Activated CD4-positive, alpha-beta memory T cell treated with anti-CD3 and anti-CD28 coated beads for 36 hours (primary cell): Measurements from ENCODE around the gene NELL1. TPM values are rescaled to one million over a fixed set of nuclear protein-coding genes. Genes with fewer than 3 reads are reported as not detected.

Source experiments
- CTCF ChIA-PET: fragments of 350-600 bp; sonication (Branson Sonifier 250); formaldehyde crosslinking; loops from one replicate; lab custom pipeline; 2021; ENCODE audit warnings: antibody characterized with exemption, inconsistent platforms; lab: Charles Lee
- POLR2A ChIA-PET: fragments of 350-600 bp; sonication (Branson Sonifier 250); formaldehyde crosslinking; loops from one replicate; lab custom pipeline; 2021; ENCODE audit warnings: antibody characterized with exemption; lab: Charles Lee
- DNase-seq: peaks from one replicate; pipeline ENCODE4 v3.0.0-alpha.2; 2020
- H3K27ac Mint-ChIP-seq: one replicate; pipeline ENCODE4 v1.8.0; 2021; ENCODE audit warnings: mixed read lengths
- H3K27me3 Mint-ChIP-seq: one replicate; pipeline ENCODE4 v1.8.0; 2021; ENCODE audit warnings: mixed read lengths
- H3K36me3 Mint-ChIP-seq: one replicate; pipeline ENCODE4 v1.8.0; 2021; ENCODE audit warnings: mixed read lengths
- H3K4me1 Mint-ChIP-seq: one replicate; pipeline ENCODE4 v1.8.0; 2021; ENCODE audit warnings: low read depth, mixed read lengths
- H3K4me3 Mint-ChIP-seq: one replicate; pipeline ENCODE4 v1.8.0; 2021; ENCODE audit warnings: mild to moderate bottlenecking, mixed read lengths
- H3K9me3 Mint-ChIP-seq: one replicate; pipeline ENCODE4 v1.8.0; 2021; ENCODE audit warnings: mixed read lengths
- intact Hi-C: fragments of 100-400 bp; cut with micrococcal nuclease; formaldehyde crosslinking; loops from one replicate; pipeline ENCODE4 v1.15.1; 2023
- total RNA-seq, 2 experiments: library from RNA; stranded (reverse); gene quantifications; one replicate each; pipeline ENCODE4 v1.2.3, GENCODE V29; 2021

Gene NELL1
- total RNA-seq, 2 experiments from 2014 or later = not detected

DNA sequence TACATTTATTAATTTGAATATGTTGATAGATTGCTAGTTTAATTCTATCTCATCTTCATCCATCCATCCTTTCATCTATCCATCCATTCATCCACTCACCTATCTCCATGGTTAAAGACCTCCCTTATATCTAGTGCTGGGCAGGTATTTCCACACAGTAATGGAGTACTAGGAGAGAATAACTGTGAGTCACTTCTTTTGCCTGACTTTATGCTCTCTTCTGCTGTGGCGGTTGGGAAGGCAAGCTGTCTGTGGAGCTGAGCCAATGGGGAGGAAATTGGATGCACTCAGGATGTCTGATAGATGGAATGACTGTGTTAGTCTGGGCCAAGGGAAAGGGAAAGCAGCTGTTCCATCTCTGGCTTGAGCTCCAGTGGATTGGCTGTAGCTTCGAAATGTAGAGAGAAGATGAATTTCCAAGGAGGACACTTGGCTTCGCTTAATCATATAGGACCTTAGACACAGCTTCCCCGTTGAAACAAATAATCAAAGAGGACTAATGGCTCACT is 60.3 kb downstream of the NELL1 start:
- intact Hi-C loops = no loop called here
- Mint-ChIP-seq H3K4me3 (no peak overlapping the region), H3K36me3 (no peaks in the 10 kb centered on the region), H3K4me1 (no peaks in the 10 kb centered on the region), H3K27me3 (no peaks in the 10 kb centered on the region), H3K9me3 (peaks cover 9% of the 10 kb centered on the region), H3K27ac (no peak overlapping the region)
- ChIA-PET CTCF (no interaction called here), POLR2A (no interaction called here)
- DNase-seq = no peak

DNA sequence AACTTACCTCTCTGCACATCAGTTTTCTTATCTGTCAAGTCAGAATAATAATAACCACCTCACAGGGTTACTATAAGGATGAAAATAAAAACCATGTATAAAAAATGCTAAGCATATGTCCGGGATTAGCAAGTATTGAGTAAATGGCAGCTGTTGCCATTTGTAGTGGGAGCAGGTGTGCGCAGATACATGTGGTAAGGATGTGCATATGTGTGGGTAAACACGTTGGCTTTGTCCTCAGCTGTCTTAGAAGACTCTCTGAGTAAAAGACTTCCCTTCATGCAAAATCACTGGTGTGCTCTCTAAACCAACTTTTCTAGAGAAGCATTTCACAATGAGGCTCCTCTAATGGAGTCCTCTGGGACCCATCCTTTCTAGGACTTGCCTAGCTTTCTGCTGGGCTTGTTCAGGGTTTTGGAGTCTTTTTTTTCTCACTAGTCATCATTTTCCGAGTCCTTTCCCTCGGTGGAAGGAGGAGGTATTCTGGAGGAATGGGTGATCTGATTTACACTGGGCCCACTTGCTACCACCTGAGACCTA is 62.4 kb downstream of the NELL1 start:
- Mint-ChIP-seq H3K36me3 (no peaks in the 10 kb centered on the region), H3K4me1 (no peaks in the 10 kb centered on the region), H3K4me3 (no peak overlapping the region), H3K27me3 (no peaks in the 10 kb centered on the region), H3K9me3 (peaks cover 3% of the 10 kb centered on the region), H3K27ac (no peak overlapping the region)
- intact Hi-C loops = no loop called here
- CTCF ChIA-PET = interaction anchor here (1.0 kb wide), 1 partner anchor 27 kb away, joined by 3 read pairs; no protein-coding TSS in a partner anchor
- no peak for DNase-seq
- POLR2A ChIA-PET = no interaction called here

DNA sequence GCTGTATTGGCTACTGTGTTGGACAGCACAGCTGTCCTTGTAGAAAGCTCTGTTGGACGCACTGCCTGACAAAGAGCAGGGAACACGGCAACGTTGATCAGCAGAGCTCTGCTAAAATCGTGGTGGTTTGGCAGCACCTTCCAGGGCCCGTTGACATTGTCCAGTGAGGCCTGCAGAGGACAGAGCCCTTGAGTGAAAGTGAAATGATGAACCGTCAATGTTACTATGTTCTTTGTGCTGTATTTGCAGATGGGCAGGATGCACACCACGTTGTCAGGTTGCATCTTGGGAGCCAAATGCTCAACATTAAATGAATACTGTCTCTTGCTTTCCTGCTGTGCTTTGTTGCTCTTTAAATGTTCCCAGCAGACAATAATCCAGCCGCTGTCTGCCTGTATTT is 69.7 kb downstream of the NELL1 start:
- CTCF ChIA-PET = no interaction called here
- no peak for DNase-seq
- Mint-ChIP-seq H3K4me3 (no peak overlapping the region), H3K27me3 (no peaks in the 10 kb centered on the region), H3K27ac (no peak overlapping the region), H3K36me3 (no peaks in the 10 kb centered on the region), H3K9me3 (no peaks in the 10 kb centered on the region), H3K4me1 (no peaks in the 10 kb centered on the region)
- POLR2A ChIA-PET = no interaction called here
- intact Hi-C loops = no loop called here

DNA sequence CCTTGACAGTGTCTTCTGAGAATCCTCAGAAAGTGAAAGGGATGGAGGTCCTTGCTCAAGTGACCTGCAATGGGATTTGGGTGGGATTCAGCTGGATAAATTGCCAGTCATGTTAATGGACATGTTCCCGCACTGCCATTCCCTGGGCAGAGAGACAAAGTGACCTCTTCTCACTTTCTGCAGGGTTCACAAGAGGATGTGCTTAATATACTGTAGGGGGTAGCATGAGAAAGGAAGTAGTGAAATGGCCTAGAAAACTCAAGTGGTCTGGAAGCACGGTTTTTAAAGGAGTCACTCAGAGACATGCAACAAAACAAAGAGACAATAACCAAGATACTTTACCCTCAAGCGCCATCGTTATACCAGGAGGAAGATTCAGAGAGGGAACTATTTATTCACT is 70.2 kb downstream of the NELL1 start:
- intact Hi-C loops = no loop called here

DNA sequence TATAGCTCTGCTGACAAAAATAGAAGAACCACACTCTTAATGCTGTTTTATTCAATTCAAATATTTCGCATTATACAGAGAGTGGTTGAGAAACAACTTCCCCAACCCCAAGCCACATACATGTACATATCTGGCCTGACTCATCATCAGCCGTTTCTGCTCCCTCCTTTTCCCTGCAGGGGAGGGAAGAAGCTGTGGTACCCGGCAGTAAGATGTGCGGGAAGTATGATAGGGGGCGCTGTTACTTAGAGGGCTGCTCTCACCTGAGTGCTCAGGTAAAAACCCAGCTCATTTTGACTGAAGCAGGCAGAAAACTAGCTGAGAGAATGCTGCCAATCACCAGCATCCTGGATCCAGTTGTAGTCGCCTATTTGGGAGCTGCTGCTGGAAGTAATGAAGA is 85.5 kb downstream of the NELL1 start:
- POLR2A ChIA-PET = no interaction called here
- Mint-ChIP-seq H3K4me1 (no peaks in the 10 kb centered on the region), H3K4me3 (no peak overlapping the region), H3K36me3 (no peaks in the 10 kb centered on the region), H3K27ac (no peak overlapping the region), H3K27me3 (no peaks in the 10 kb centered on the region), H3K9me3 (no peaks in the 10 kb centered on the region)
- intact Hi-C loops = no loop called here
- DNase-seq = no peak
- CTCF ChIA-PET = no interaction called here

More for the DNA sequence above, 70.2 kb downstream of the NELL1 start:
- ChIA-PET POLR2A (no interaction called here), CTCF (no interaction called here)
- Mint-ChIP-seq H3K4me1 (no peaks in the 10 kb centered on the region), H3K27ac (no peak overlapping the region), H3K27me3 (no peaks in the 10 kb centered on the region), H3K9me3 (no peaks in the 10 kb centered on the region), H3K36me3 (no peaks in the 10 kb centered on the region), H3K4me3 (no peak overlapping the region)
- DNase-seq = no peak

DNA sequence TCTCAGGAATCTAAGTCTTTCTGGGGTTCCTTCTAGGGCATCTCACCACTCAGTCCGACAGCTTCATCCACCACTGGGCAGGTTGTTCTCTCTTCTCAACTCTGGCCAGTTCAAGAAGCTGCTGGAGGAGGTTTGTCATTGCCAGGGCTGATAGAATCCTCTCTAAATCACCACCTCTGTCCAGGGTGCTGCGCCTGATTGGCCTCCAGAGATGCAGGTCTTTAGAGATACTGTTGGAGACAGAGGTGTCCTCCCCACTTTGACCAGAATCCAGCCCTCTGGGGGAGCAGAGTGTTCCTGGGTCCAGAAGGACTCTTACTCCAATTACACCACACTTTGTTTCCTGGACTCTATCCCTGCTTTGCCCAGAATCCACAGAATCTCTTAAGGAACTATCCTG is 90.2 kb downstream of the NELL1 start:
- Mint-ChIP-seq H3K9me3 (no peaks in the 10 kb centered on the region), H3K4me3 (no peak overlapping the region), H3K27me3 (peaks cover 1% of the 10 kb centered on the region), H3K27ac (no peak overlapping the region), H3K36me3 (no peaks in the 10 kb centered on the region), H3K4me1 (no peaks in the 10 kb centered on the region)
- CTCF ChIA-PET = interaction anchor here (0.7 kb wide), 1 partner anchor 27 kb away, joined by 3 read pairs; no protein-coding TSS in a partner anchor
- intact Hi-C loops = no loop called here
- no peak for DNase-seq
- POLR2A ChIA-PET = no interaction called here

DNA sequence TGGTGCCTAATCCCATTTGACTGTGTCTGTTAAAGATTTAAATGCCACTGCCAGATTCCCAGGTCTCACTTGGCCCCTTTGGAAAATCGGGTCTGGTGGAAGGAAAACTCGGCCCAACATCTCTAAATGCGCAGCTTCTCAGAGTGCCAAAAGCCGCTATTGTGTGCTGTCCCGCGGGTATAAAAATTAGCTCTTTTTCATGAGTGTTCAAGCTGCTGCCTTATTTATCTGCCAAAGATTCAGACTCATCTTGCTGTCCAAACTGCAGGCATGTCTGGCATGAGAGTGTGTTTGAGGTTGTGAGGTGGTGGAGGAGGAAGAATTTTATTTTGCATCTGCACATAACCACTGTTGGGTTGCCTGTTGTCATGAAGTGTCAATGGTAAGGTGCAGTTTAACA is 91.4 kb downstream of the NELL1 start:
- intact Hi-C loops = no loop called here
- Mint-ChIP-seq H3K4me1 (no peaks in the 10 kb centered on the region), H3K27me3 (peaks cover 1% of the 10 kb centered on the region), H3K4me3 (no peak overlapping the region), H3K36me3 (no peaks in the 10 kb centered on the region), H3K27ac (no peak overlapping the region), H3K9me3 (no peaks in the 10 kb centered on the region)
- CTCF ChIA-PET = no interaction called here
- POLR2A ChIA-PET = no interaction called here
- no peak for DNase-seq

DNA sequence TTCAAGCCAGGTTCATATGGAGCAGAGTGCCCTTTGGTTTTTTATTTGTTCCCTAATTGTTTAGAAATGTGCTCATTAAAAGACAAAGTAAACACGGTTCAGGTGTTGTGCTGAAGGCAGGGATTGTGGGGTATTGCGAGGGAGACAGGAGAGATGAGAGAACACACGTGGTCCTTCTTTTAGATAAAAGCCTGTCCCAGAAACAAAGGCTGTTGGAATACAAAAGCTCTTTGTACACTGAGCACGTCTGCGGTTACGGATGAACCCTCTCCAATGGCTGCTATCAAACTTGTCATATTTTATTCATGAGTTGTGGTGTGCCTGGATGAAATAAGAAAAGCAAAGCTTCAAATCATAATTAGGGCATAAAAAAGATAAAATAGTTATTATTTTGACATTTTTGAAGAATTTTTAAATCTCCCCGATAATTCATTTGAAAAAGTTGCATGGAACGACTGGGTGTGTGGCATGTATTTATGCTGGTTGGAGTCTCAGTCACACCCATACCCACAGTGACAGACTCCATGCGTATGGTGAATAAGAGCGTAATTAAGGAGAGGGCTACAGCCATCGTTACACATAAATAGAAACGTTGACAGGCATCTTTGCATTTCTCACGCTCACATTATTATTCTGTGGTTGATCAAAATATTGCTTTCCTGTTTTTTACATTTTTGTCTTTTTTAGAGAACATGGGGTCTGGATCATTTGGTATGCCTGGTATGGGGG is 92.9 kb downstream of the NELL1 start:
- DNase-seq = no peak
- no peak overlapping the region for H3K27ac Mint-ChIP-seq
- ChIA-PET POLR2A (no interaction called here), CTCF (no interaction called here)
- intact Hi-C loops = no loop called here
- H3K4me1 Mint-ChIP-seq = no peaks in the 10 kb centered on the region
- peaks cover 1% of the 10 kb centered on the region for H3K27me3 Mint-ChIP-seq
- H3K9me3 Mint-ChIP-seq = no peaks in the 10 kb centered on the region
- no peak overlapping the region for H3K4me3 Mint-ChIP-seq
- H3K36me3 Mint-ChIP-seq = no peaks in the 10 kb centered on the region

DNA sequence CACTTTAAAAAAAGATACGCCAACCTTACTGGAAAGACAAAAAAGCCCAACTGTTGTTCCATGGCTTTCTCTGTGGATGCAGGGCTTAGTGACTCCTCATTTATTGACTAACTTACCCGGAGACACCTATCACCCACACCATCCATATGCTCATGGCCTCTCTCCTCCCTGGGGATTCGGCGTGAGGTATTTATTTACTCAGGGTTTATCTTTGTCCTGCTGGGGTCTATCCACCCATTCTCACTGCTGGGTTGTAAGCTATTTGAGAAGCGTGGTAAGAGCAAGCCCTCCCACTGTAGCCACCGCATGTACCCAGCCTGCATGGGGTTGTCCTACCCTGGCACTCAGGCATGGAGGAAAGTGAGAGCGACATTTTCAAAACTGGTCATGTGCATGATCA is 93.6 kb downstream of the NELL1 start:
- ChIA-PET CTCF (no interaction called here), POLR2A (no interaction called here)
- intact Hi-C loops = no loop called here
- DNase-seq = no peak
- H3K9me3 Mint-ChIP-seq = no peaks in the 10 kb centered on the region
- no peaks in the 10 kb centered on the region for H3K36me3 Mint-ChIP-seq
- H3K27me3 Mint-ChIP-seq = peaks cover 1% of the 10 kb centered on the region
- no peak overlapping the region for H3K27ac Mint-ChIP-seq
- H3K4me1 Mint-ChIP-seq = no peaks in the 10 kb centered on the region
- no peak overlapping the region for H3K4me3 Mint-ChIP-seq

DNA sequence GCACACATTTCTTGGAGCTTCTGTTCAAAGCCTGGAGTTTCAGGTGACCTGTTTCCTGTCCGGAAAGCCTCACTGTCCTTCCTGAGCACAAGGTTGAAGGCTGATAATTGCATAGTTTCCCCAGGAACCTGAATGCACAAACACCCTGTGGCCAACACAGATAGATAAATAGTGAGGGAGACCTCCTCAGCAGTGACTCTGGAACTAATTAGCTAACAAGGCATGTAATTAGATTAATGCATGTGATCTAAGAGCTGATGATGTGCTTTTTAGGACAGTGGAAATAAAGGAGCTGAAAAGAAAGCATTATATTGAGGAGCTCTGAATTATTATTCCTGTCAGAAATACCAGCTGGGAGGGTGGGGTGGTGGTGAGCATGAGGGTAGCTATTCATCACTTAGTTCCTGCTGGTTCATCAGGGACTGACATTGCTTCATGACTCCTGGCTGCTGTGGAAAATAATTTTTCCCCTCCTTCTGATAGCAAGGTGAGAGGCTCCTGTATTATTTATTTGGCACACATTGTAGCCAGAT is 101.1 kb downstream of the NELL1 start:
- POLR2A ChIA-PET = no interaction called here

DNA sequence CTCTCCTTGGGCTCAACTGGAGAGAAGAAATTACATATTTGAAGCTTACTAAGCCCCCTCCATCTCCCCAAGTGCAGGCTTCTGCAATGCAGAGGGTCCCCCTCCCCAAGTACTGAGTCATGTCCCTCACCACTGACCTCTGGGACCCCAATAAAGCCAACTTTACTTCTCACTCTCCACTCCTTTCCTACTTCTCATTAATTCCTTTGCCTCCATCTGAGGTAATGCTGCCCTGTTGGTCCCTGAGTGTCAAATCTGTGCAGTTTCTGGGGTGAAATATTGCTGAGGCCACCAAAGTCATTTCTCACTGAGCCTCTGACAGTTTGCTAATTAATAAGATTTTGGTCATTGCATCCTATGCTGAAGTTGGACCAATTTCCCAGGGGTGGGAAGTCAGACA is 101.6 kb downstream of the NELL1 start:
- intact Hi-C loops = no loop called here
- Mint-ChIP-seq H3K27ac (no peak overlapping the region), H3K4me3 (no peak overlapping the region), H3K4me1 (no peaks in the 10 kb centered on the region), H3K36me3 (no peaks in the 10 kb centered on the region), H3K27me3 (no peaks in the 10 kb centered on the region), H3K9me3 (no peaks in the 10 kb centered on the region)
- DNase-seq = no peak
- CTCF ChIA-PET = no interaction called here
- POLR2A ChIA-PET = no interaction called here

More for the DNA sequence above, 101.1 kb downstream of the NELL1 start:
- Mint-ChIP-seq H3K27ac (no peak overlapping the region), H3K36me3 (no peaks in the 10 kb centered on the region), H3K4me1 (no peaks in the 10 kb centered on the region), H3K9me3 (no peaks in the 10 kb centered on the region), H3K27me3 (no peaks in the 10 kb centered on the region), H3K4me3 (no peak overlapping the region)
- DNase-seq = no peak
- CTCF ChIA-PET = no interaction called here
- intact Hi-C loops = no loop called here

DNA sequence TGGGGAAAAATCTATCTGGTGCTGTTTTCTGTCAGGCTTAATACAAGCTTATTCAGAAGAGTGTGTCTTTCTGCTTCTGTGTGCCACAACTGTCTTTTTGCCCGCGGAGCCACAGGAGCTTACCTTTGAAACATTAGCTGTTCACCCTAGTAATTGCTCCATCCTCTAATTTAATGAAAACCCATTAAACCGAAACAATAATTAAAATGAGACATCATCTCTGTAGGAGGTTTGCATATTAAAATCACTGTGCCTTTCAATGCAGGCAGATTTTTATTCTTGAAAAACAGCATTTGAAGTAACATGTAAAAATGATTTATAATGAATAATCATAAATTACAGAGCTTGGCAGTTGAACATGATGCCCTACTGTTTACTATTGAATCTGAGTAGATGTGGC is 102.3 kb downstream of the NELL1 start:
- Mint-ChIP-seq H3K27ac (no peak overlapping the region), H3K4me1 (no peaks in the 10 kb centered on the region), H3K27me3 (no peaks in the 10 kb centered on the region), H3K4me3 (no peak overlapping the region), H3K36me3 (no peaks in the 10 kb centered on the region), H3K9me3 (no peaks in the 10 kb centered on the region)
- ChIA-PET POLR2A (no interaction called here), CTCF (no interaction called here)
- intact Hi-C loops = no loop called here
- DNase-seq = no peak

DNA sequence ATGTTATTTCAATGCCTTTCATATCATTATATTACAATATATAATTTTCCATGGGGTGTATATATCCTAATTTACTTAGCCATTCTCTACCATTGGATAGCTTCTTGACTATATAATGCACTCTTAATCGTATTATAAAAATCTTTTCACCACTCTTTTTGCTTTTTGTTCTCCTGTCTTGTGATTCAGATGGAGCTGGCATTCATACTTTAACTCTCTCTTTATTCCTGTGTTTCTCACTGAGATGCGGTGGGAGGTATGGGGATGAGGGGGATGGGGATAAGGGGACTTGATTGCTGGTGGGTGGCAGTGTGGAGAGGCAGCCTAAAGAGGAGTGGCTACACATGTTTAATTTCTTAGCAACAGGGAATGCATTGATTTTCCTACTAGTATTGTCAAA is 105.9 kb downstream of the NELL1 start:
- CTCF ChIA-PET = no interaction called here
- POLR2A ChIA-PET = no interaction called here
- DNase-seq = no peak
- Mint-ChIP-seq H3K4me3 (no peak overlapping the region), H3K27me3 (no peaks in the 10 kb centered on the region), H3K27ac (no peak overlapping the region), H3K4me1 (no peaks in the 10 kb centered on the region), H3K36me3 (no peaks in the 10 kb centered on the region), H3K9me3 (no peaks in the 10 kb centered on the region)
- intact Hi-C loops = no loop called here
